Measurements from ENCODE around the gene PSMG3.
"Not testable (repeated sequence)": the region's sequence is repeated elsewhere in the genome, so short reads cannot be mapped to it uniquely, and the experiment has no call there.

Gene PSMG3

GRCh38 chr7:1536455-1536742, 33.4 kb downstream of the PSMG3 start:
- in situ Hi-C loops (cut with HindIII; ENCODE audit: low sequenced_read_pairs) = no loop called here

- in situ Hi-C loops (cut with HindIII; ENCODE audit: low sequenced_read_pairs) = no loop called here
These were observed 34.0 kb downstream of the PSMG3 start for GRCh38 chr7:1535701-1536454.

- in situ Hi-C loops (cut with HindIII; ENCODE audit: low sequenced_read_pairs) = no loop called here
These were observed 34.8 kb downstream of the PSMG3 start for GRCh38 chr7:1535100-1535458.

GRCh38 chr7:1534330-1535099, 35.3 kb downstream of the PSMG3 start:
- in situ Hi-C loops (cut with HindIII; ENCODE audit: low sequenced_read_pairs) = no loop called here

GRCh38 chr7:1533547-1534329, 36.1 kb downstream of the PSMG3 start:
- in situ Hi-C loops (cut with HindIII; ENCODE audit: low sequenced_read_pairs) = no loop called here

GRCh38 chr7:1533255-1533546, 36.6 kb downstream of the PSMG3 start:
- in situ Hi-C loops (cut with HindIII; ENCODE audit: low sequenced_read_pairs) = no loop called here

GRCh38 chr7:1532456-1533254, 37.2 kb downstream of the PSMG3 start:
- in situ Hi-C loops (cut with HindIII; ENCODE audit: low sequenced_read_pairs) = no loop called here

GRCh38 chr7:1531979-1532455, 37.8 kb downstream of the PSMG3 start:
- in situ Hi-C loops (cut with HindIII; ENCODE audit: low sequenced_read_pairs) = no loop called here

GRCh38 chr7:1531263-1531978, 38.4 kb downstream of the PSMG3 start:
- in situ Hi-C loops (cut with HindIII; ENCODE audit: low sequenced_read_pairs) = no loop called here

- in situ Hi-C loops (cut with HindIII; ENCODE audit: low sequenced_read_pairs) = no loop called here
These were observed 38.9 kb downstream of the PSMG3 start for GRCh38 chr7:1530946-1531262.

- in situ Hi-C loops (cut with HindIII; ENCODE audit: low sequenced_read_pairs) = no loop called here
These were observed 40.3 kb downstream of the PSMG3 start for GRCh38 chr7:1529383-1530116.

- in situ Hi-C loops (cut with HindIII; ENCODE audit: low sequenced_read_pairs) = no loop called here
These were observed 43.5 kb downstream of the PSMG3 start for GRCh38 chr7:1526271-1526754.

- in situ Hi-C loops (cut with HindIII; ENCODE audit: low sequenced_read_pairs) = no loop called here
These were observed 44.4 kb downstream of the PSMG3 start for GRCh38 chr7:1525409-1525808.

- in situ Hi-C loops (cut with HindIII; ENCODE audit: low sequenced_read_pairs) = no loop called here
These were observed 46.0 kb downstream of the PSMG3 start for GRCh38 chr7:1523844-1524243.

GRCh38 chr7:1523208-1523607, 46.6 kb downstream of the PSMG3 start:
- in situ Hi-C loops (cut with HindIII; ENCODE audit: low sequenced_read_pairs) = no loop called here

GRCh38 chr7:1521456-1521855, 48.4 kb downstream of the PSMG3 start:
- in situ Hi-C loops (cut with HindIII; ENCODE audit: low sequenced_read_pairs) = no loop called here

GRCh38 chr7:1520539-1521234, 49.1 kb downstream of the PSMG3 start:
- in situ Hi-C loops (cut with HindIII; ENCODE audit: low sequenced_read_pairs) = no loop called here

- in situ Hi-C loops (cut with HindIII; ENCODE audit: low sequenced_read_pairs) = not testable (repeated sequence)
These were observed 50.4 kb downstream of the PSMG3 start for GRCh38 chr7:1519322-1519922.
